MM.1S (cell line): ENCODE results near the gene RFC2.

Experiments used
- CTCF ChIP-seq: fragments of 300-600 bp; sonication (generic); IDR thresholded peaks from 2 replicates; pipeline ENCODE4 v1.5.1; 2016; ENCODE audit warnings: antibody characterized with exemption, low read length, mixed read lengths
- EZH2 ChIP-seq: fragments of 300-600 bp; sonication (generic); optimal IDR thresholded peaks from 2 replicates; pipeline ENCODE3; 2017; ENCODE audit warnings: low read depth, mild to moderate bottlenecking, antibody characterized with exemption, low read length, mixed read lengths
- EZH2phosphoT487 ChIP-seq: fragments of 300-600 bp; sonication (generic); IDR thresholded peaks from 2 replicates; pipeline ENCODE4 v1.6.1; 2018; ENCODE audit warnings: antibody characterized with exemption, low read length

- TF ChIP-seq CTCF (no peak), EZH2 (no peak), EZH2phosphoT487 (no peak)
These were observed 39.2 kb downstream of the RFC2 start for GRCh38 chr7:74214816-74215630.
